ENCODE data around the gene UMODL1.

- TF ChIP-seq, protein P1, sequence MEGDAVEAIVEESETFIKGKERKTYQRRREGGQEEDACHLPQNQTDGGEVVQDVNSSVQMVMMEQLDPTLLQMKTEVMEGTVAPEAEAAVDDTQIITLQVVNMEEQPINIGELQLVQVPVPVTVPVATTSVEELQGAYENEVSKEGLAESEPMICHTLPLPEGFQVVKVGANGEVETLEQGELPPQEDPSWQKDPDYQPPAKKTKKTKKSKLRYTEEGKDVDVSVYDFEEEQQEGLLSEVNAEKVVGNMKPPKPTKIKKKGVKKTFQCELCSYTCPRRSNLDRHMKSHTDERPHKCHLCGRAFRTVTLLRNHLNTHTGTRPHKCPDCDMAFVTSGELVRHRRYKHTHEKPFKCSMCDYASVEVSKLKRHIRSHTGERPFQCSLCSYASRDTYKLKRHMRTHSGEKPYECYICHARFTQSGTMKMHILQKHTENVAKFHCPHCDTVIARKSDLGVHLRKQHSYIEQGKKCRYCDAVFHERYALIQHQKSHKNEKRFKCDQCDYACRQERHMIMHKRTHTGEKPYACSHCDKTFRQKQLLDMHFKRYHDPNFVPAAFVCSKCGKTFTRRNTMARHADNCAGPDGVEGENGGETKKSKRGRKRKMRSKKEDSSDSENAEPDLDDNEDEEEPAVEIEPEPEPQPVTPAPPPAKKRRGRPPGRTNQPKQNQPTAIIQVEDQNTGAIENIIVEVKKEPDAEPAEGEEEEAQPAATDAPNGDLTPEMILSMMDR (conservative IDR thresholded peaks at IDR 0.05; ENCODE audit: low read length), result no peak
- TF ChIP-seq EZH2phosphoT487 (IDR thresholded peaks at IDR 0.05; ENCODE audit: borderline replicate concordance, low read depth, low read length), result no peak
Measured at GRCh38 chr21:42036313-42036712, 34.8 kb upstream of the UMODL1 start.

Data from OCI-LY7 (cell line).